Right cardiac atrium (tissue), 5 donors: ENCODE measurements around the gene CHMP4B. TPM values are rescaled to one million over a fixed set of nuclear protein-coding genes. Genes with fewer than 3 reads are reported as not detected.
A peak's percentile ranks its signal among the peaks of the same experiment; 100 is the strongest.

ENCODE experiments used
- ATAC-seq, 2 donors: fragments of 200-7000 bp; cut with Tn5 transposase; one replicate each; pipeline versions ENCODE4 v1.8.0 to v1.9.1; 2020; ENCODE audit warnings: moderate library complexity in 2 of 2, mild to moderate bottlenecking in 1 of 2
- DNase-seq, 3 donors: peaks; one replicate each; pipeline ENCODE4 v3.0.0-alpha.2; 2020
- H3K27ac ChIP-seq: one replicate; pipeline ENCODE4 v1.5.1; 2013; ENCODE audit warnings: mild to moderate bottlenecking, low read length, control low read depth, moderate library complexity
- H3K27me3 ChIP-seq: one replicate; pipeline ENCODE4 v1.6.1; 2013; ENCODE audit not compliant: control insufficient read depth, insufficient read depth
- H3K4me1 ChIP-seq: one replicate; pipeline ENCODE4 v1.6.1; 2013; ENCODE audit warnings: low read length; ENCODE audit not compliant: control insufficient read depth, insufficient read depth
- H3K4me3 ChIP-seq: one replicate; pipeline ENCODE4 v1.5.1; 2013; ENCODE audit warnings: low read length, control low read depth
- H3K9me3 ChIP-seq: one replicate; pipeline ENCODE4 v1.6.1; 2013; ENCODE audit warnings: low read length; ENCODE audit not compliant: control insufficient read depth
- WGBS: extraction: QIAGEN DNeasy Blood & Tissue Kit; methylation state at CpG from one replicate; pipeline ENCODE4 v1.1.7; 2013; 5-methylcytosine and 5-hydroxymethylcytosine counted together
- intact Hi-C, 4 donors: fragments of 100-400 bp; cut with DNase I; formaldehyde crosslinking; loops; one replicate each; pipeline versions ENCODE4 v1.11.0 to v1.14.0; 2022 to 2023
- polyA plus RNA-seq: library from polyadenylated mRNA; stranded (reverse); fragments of 200-250 nt; gene quantifications from one replicate; pipeline ENCODE4 v1.2.3, GENCODE V29; 2013
- total RNA-seq, 4 donors: library from RNA; stranded (reverse); fragmentation: NEBNext Ultra II Directional; extraction: Animal tissue kit (Norgen Biotek cat#: 25700); gene quantifications; one replicate each; pipeline ENCODE4 v1.2.1, GENCODE V29; 2021
- donor health status: healthy with polysubstance abuse.
- donor health status: DM: no; HTN: yes; CAD: no.
- donor health status: DM: no; HTN: no; CAD: no.
- donor health status: DM: no; HTN: yes; CAD: no; lungs with severe emphysema.
- donor health status: DM: yes; HTN: yes; CAD: no.

CHMP4B gene
- total and polyA plus RNA-seq, 5 donors = 88.3 to 126 (median 91.9) TPM

DNA sequence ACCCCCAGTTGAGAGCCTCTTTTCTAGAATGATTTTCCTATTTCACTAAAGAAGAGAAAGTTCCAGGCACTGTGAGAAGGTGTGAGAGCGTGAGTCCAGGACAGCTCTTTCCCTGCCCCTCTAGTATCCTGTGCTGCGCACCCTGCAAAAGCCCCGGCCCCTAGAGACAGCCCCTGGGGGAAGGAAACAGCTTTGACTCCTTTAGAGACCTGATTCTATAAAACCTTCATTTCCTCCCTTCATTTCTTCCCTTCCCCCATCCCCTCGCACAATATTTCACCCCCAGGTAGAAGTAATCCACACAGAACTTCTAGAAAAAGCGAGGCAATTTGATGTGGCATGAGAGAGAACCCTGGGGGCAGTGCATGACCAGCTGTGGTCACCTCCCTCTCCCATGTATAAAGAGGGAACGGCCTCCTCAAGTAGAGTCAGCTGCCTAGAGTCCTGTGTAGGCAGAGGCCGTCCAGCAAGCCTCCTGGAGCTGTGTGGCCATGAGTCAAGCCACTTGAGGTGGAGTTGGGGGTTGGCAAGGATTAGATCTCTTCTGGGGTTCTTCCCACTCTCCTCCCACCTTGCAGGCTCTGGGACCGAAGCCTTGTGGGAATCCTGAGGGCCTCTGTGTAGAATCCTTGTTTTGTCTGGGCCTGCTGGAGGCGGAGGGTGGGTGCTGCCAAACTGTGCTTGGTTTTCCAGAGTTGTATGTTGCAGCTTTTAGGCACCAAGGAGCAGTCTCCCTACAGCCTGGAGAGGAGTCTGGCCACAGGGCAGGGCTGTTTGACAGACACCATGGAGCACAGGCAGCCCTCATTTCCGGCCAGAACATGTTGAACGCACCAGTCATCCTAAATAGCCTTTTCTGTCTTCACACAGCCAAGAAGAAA is 41.7 kb downstream of the CHMP4B start:
- ATAC-seq = no peak
- WGBS = 90% methylated on average over 11 of the region's 11 CpGs
- Histone ChIP-seq H3K9me3 (no peaks in the 10 kb centered on the region), H3K4me3 (no peak overlapping the region), H3K4me1 (no peaks in the 10 kb centered on the region), H3K27me3 (no peaks in the 10 kb centered on the region), H3K27ac (no peak overlapping the region)
- intact Hi-C loops = no loop called here
- DNase-seq = peak in 1 of 3 donors; percentile 18

DNA sequence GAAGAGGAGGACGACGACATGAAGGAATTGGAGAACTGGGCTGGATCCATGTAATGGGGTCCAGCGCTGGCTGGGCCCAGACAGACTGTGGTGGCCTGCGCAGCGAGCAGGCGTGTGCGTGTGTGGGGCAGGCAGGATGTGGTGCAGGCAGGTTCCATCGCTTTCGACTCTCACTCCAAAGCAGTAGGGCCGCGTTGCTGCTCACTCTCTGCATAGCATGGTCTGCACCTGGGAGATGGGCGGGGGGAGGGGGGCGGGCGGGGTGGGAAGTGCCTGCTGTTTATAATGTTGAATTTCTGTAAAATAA is 42.3 kb downstream of the CHMP4B start:
- Histone ChIP-seq H3K4me3 (no peak overlapping the region), H3K9me3 (no peaks in the 10 kb centered on the region), H3K27me3 (no peaks in the 10 kb centered on the region), H3K4me1 (no peaks in the 10 kb centered on the region), H3K27ac (no peak overlapping the region)
- no peak for ATAC-seq
- DNase-seq = no peak
- intact Hi-C loops = no loop called here
- 94% methylated on average over 14 of the region's 14 CpGs for WGBS

GRCh38 chr20:33857722-33858563 is 46.8 kb downstream of the CHMP4B start:
- H3K9me3 ChIP-seq = no peaks in the 10 kb centered on the region
- H3K4me1 ChIP-seq = no peaks in the 10 kb centered on the region
- ATAC-seq = no peak
- H3K27me3 ChIP-seq = no peaks in the 10 kb centered on the region
- H3K27ac ChIP-seq = no peak overlapping the region
- WGBS = 72% methylated on average over 13 of the region's 13 CpGs
- H3K4me3 ChIP-seq = no peak overlapping the region
- intact Hi-C loops = no loop called here
- DNase-seq = peak in 1 of 3 donors; percentile 18

DNA sequence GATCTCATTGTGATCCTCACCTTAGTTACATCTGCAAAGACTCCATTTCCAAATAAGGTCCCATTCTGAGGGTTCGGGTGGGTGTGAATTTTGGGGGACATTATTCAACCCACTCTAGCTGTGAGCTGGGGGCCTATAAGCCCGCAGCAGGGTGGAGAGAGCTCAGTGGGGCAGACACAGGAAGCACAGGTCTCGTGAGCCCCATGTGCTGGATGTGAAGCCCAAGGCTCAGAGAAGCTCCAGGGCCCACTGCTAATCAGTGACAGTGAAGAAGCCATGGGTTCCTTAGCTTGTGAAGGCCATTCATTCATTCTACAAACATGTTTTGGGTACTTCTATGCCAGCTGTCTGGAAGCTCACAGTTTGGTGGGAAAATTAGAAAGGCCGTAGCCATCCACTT is 47.5 kb downstream of the CHMP4B start:
- no peak for ATAC-seq
- no peak overlapping the region for H3K4me3 ChIP-seq
- intact Hi-C loops = no loop called here
- DNase-seq = peak in 1 of 3 donors; percentile 7
- no peak overlapping the region for H3K27ac ChIP-seq
- 88% methylated on average over 4 of the region's 4 CpGs for WGBS
- H3K27me3 ChIP-seq = no peaks in the 10 kb centered on the region
- H3K4me1 ChIP-seq = no peaks in the 10 kb centered on the region
- H3K9me3 ChIP-seq = no peaks in the 10 kb centered on the region

GRCh38 chr20:33859157-33859695 is 48.1 kb downstream of the CHMP4B start:
- no peaks in the 10 kb centered on the region for H3K4me1 ChIP-seq
- H3K27me3 ChIP-seq = no peaks in the 10 kb centered on the region
- no peak overlapping the region for H3K27ac ChIP-seq
- H3K4me3 ChIP-seq = no peak overlapping the region
- ATAC-seq = peak in 1 of 2 donors; percentile 5
- 60% methylated on average over 12 of the region's 12 CpGs for WGBS
- intact Hi-C loops = no loop called here
- no peaks in the 10 kb centered on the region for H3K9me3 ChIP-seq
- DNase-seq = peak in 1 of 3 donors; percentile 50

DNA sequence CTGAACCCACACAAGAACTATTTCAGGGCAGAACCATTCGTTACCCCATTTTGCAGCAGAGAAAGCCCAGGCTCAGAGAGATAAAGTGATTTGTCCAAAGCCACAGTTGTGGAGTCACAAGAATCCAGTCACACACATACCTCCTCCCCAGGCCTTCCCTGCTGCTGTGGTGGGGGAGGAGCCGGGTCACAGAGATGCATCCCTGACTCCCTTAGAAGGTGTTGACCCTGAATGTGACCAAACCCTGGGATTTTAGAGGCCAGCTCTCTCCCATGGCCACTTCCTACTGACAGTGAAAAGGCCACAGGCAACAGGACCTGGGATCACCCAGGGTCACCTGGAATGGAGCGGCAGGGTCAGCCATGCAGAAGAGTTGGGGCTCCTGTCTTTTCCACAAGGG is 48.6 kb downstream of the CHMP4B start:
- H3K27ac ChIP-seq = no peak overlapping the region

DNA sequence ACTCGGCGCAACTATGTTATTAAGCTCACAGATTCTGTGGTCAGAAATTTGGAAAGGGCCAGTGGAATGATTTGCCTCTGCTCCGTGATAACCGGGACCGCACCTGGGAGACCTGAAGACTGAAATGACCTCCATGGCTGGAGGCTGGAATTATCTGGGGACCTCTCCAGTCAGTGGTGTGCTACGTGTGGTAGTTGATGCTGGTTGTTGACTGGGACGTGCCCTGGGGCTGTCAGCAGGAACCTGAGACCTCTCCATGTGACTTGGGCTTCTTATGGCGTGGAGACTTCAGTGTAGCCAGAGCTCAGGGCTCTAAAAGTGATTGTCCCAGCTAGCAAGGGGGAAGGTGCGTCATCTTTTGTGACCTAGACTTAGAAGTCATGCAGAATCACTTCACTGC is 50.3 kb downstream of the CHMP4B start:
- Histone ChIP-seq H3K4me3 (no peak overlapping the region), H3K27ac (no peak overlapping the region), H3K27me3 (no peaks in the 10 kb centered on the region), H3K9me3 (no peaks in the 10 kb centered on the region), H3K4me1 (no peaks in the 10 kb centered on the region)
- intact Hi-C loops = loop anchor here in 3 of 4 donors (5.0 to 10.0 kb wide), 3 partner anchors 206 to 273 kb away; no protein-coding TSS in a partner anchor
- ATAC-seq (no peak), DNase-seq (peak in 1 of 3 donors; percentile 28)
- 88% methylated on average over 9 of the region's 9 CpGs for WGBS

More for the DNA sequence above, 48.6 kb downstream of the CHMP4B start:
- no peak overlapping the region for H3K4me3 ChIP-seq
- no peaks in the 10 kb centered on the region for H3K27me3 ChIP-seq
- no peaks in the 10 kb centered on the region for H3K9me3 ChIP-seq
- peak in 1 of 3 donors; percentile 29 for DNase-seq
- ATAC-seq = no peak
- 81% methylated on average over 3 of the region's 3 CpGs for WGBS
- no peaks in the 10 kb centered on the region for H3K4me1 ChIP-seq
- intact Hi-C loops = loop anchor here in 3 of 4 donors (5.0 to 10.0 kb wide), 3 partner anchors 208 to 275 kb away; no protein-coding TSS in a partner anchor

- peak; percentile 84 to 88 for ATAC-seq
- H3K27me3 ChIP-seq = no peaks in the 10 kb centered on the region
- no peaks in the 10 kb centered on the region for H3K9me3 ChIP-seq
- peak; percentile 70 to 88 (median 82) for DNase-seq
- intact Hi-C loops = loop anchor here in 3 of 4 donors (5.0 to 10.0 kb wide), 3 partner anchors 204 to 272 kb away; no protein-coding TSS in a partner anchor
- H3K4me3 ChIP-seq = no peak overlapping the region
- WGBS = 20% methylated on average over 32 of the region's 32 CpGs
- no peak overlapping the region for H3K27ac ChIP-seq
- H3K4me1 ChIP-seq = no peaks in the 10 kb centered on the region
Observed at GRCh38 chr20:33862709-33863403, 51.7 kb downstream of the CHMP4B start.

- 87% methylated on average over 7 of the region's 7 CpGs for WGBS
- DNase-seq (no peak), ATAC-seq (no peak)
- H3K27me3 ChIP-seq = no peaks in the 10 kb centered on the region
- no peaks in the 10 kb centered on the region for H3K9me3 ChIP-seq
- intact Hi-C loops = loop anchor here in 3 of 4 donors (5.0 to 10.0 kb wide), 3 partner anchors 204 to 271 kb away; no protein-coding TSS in a partner anchor
- no peak overlapping the region for H3K4me3 ChIP-seq
- no peak overlapping the region for H3K27ac ChIP-seq
- no peaks in the 10 kb centered on the region for H3K4me1 ChIP-seq
Observed at GRCh38 chr20:33863440-33864323, 52.5 kb downstream of the CHMP4B start.
